ENCODE results near the gene ARX.

Gene ARX

GRCh38 chrX:24996096-24996709 lies 19.6 kb downstream of the ARX start:
- DNase-seq: no peak

GRCh38 chrX:24993879-24994278 lies 21.9 kb downstream of the ARX start:
- no peak for DNase-seq

DNA sequence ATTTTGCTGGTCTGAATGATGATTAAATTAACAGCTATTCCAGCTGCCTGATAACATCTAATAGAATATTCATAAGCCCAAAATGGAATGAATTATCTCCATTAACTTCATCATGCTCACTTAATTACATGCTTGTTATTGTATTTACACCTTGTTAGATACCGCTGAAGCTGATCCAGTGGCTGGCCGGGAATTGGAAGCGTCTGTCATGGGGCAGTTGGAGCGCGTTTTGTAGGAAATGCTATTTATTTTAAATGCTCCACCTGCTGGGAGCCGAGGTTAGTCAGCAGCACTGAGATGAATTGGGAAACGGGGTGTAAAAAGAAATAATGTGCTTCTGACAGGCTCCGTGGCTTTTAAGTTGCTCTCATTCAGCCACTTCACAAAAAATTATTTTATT lies 25.2 kb downstream of the ARX start:
- no peak for DNase-seq

DNA sequence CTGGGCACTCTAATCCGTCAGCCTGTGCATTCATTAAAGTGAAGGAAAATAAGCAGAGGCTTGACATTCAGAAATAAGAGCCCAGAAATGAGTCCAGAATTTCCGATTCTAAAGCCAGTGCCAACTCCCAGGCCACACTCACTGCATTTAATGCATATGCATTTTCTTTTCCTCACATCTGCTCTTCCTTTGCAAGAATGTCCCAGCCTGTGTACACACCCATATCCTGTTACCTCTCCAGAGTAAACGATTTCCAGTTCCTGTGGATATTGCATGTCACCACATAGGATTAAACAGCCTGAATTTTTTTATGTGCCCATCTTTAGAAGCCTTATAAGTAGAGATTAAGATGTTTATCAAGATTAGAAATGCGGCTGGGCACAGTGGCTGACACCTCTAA lies 27.5 kb downstream of the ARX start:
- no peak for DNase-seq

DNA sequence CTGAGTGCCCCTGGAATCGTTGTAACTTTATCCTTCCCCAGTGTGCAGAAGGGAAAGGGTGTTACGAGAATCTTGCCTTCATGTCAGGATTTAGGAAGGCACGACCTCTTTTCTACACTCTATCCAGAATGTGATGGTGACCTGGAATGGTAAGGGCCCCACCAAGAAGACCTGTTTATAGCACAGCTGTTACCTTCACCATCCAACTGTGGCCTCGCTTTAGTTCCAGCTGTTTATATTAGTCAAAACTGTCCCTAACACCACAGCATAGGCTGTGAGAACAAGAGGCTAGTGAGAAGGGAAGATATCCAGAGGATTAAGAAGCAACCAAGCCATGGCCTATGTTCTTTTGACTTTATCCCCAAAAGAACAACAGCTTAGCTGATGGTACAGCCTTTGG lies 28.0 kb downstream of the ARX start:
- DNase-seq: no peak

GRCh38 chrX:24985120-24985519 lies 30.6 kb downstream of the ARX start:
- no peak for DNase-seq

- no peak for DNase-seq
Measured at GRCh38 chrX:24983931-24984330, 31.8 kb downstream of the ARX start.

DNA sequence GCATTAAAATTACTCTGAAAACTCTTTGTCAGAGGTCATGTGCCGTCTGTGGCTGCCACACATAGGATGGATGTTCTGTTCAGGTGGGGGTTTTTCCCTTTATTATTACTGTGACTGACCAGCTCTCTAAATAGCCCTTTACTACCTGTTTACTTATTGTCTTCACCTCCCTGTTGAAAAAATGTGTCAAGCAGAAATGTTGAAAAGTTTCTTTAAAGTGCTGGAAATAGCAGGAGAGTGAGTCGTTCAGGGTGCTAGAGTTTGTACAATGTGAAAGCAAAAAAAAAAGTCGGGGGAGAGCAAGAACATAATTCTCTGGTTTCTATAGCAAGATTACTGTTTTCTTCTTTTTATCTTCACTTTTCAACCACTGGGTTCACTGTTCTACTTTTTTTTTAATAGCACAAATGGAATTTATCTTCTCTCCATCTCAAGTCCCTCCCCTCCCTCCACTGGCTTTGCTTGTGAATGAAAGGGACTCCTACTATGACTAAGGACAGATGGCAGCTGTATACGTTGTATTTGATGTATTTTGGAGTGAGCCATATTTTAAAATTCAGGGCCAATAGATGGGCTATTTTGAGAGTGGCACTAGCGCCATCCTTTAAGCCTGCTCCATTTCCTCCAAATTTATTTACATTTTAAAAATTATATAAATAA lies 33.3 kb downstream of the ARX start:
- DNase-seq: no peak

DNA sequence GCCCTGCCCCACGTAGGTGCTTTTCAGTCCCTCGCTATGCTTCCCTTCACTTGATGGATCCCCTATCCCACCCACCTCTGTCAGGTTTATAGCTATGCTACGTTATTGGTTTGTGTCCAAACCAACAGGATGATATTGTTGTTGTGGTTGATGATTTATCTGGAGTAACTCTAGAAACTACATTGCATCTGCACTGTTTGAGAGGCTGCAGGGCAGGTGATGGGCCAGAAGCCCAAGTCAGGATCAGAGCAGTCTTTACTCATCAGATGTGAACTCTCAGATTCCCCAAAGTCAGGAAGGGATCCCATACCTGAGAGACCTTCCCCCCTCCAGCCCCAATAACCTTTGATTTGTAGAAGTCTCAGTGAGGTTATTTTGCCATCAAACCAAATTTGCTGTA lies 34.7 kb downstream of the ARX start:
- no peak for DNase-seq

- no peak for DNase-seq
Measured at GRCh38 chrX:24979081-24979480, 36.7 kb downstream of the ARX start.

DNA sequence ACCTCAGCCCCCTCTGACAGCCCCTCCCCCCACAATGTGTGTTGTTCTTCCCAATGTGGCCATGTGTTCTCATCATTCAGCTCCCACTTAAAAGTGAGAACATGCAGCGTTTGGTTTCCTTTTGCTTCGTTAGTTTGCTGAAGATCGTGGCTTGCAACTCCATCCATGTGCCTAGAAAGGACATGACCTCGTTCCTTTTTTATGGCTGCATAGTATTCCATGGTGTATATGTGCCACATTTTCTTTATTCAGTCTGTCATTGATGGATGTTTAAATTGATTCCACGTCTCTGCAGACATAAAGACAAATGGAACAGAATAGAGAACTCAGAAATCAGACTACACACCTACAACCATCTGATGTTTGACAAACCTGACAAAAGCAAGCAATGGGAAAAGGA lies 46.0 kb downstream of the ARX start:
- DNase-seq: no peak

- no peak for DNase-seq
Measured at GRCh38 chrX:24965372-24965771, 50.4 kb downstream of the ARX start.

DNA sequence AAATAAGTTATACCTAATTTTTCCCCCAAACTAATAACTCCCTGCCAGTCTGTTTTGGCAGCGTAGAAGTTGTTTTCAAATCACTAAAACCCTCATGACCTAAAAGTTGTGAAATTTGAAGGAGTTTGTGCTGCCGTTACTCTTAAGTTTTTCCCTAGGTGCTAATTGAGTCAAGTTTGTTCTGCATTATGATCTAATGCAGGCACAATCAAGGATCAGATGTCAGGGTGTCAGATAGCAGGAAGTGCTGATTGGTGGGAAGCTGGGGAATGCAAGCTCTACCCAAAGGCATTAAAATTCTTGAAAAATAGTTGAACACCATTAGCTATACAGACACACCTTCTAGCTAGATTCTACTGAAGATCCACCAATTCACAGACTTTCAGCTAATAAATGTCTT lies 51.9 kb downstream of the ARX start:
- no peak for DNase-seq

- no peak for DNase-seq
Measured at GRCh38 chrX:24961809-24962208, 54.0 kb downstream of the ARX start.

GRCh38 chrX:24956828-24957227 lies 58.9 kb downstream of the ARX start:
- no peak for DNase-seq

- DNase-seq: no peak
Measured at GRCh38 chrX:24955372-24955930, 60.3 kb downstream of the ARX start.

- no peak for DNase-seq
Measured at GRCh38 chrX:24954732-24955131, 61.0 kb downstream of the ARX start.
